ENCODE measurements around the gene MAP2K5. TPM values are rescaled to one million over a fixed set of nuclear protein-coding genes. Genes with fewer than 3 reads are reported as not detected.

Gene MAP2K5
- total and polyA plus RNA-seq, 9 of the 15 experiments (the other 6 are each of a cell fraction or from before 2014, with no cell fraction given), result 0.41 to 16.5 (median 7.5) TPM

DNA sequence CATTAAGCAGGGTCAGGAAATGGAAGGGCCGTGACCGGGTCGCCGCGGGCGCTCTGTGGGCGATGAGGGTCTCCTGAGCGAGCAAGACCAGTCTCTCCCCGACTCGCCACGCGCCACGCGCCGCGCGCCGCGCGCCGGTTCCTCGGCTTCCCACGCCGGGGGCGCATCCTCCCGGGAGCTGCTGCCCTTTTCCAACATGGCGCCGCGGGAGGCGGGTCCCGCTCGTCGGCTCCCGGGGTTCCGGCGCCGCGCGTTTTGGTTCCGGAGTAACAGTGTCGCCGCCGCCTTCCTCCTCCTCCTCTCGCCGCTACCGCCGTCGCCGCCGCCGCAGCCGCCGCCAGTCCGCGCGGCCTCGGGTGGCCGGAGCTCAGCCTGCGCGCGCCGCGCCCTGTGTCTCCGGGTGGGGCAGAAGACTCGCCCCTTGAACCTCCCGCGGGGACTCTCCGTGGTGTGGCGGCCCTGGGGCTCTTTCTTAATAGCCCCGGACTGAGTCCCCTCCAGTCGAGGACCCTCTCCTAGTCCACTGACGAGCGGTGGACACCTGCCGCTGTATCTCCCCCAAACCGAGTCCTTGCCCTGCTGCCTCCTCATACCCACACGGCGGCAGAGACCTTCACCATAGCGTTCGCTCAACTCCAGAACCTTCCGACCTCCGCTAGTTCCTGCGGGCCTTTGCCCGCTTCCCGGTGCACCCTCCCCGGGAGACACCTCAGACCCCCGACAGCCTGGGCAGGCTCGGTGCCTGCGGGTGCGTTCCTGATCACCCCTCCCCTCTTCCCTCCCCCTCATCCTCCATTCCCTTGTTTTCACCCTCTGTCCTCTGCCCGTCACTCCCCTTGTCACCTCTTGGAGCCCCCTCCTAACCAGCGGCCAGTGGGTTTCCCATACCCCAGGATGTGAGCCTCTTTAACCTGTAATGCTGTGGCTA lies at the start of gene MAP2K5 (continued):
- TF ChIP-seq, protein P1, sequence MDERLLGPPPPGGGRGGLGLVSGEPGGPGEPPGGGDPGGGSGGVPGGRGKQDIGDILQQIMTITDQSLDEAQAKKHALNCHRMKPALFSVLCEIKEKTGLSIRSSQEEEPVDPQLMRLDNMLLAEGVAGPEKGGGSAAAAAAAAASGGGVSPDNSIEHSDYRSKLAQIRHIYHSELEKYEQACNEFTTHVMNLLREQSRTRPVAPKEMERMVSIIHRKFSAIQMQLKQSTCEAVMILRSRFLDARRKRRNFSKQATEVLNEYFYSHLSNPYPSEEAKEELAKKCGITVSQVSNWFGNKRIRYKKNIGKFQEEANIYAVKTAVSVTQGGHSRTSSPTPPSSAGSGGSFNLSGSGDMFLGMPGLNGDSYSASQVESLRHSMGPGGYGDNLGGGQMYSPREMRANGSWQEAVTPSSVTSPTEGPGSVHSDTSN (CRISPR knock-in tag; IDR thresholded peaks at IDR 0.05; ENCODE audit: low read depth), result no peak
- TF ChIP-seq, protein P1 (tag; conservative IDR thresholded peaks at IDR 0.05; ENCODE audit: low read depth), result no peak
- TF ChIP-seq ZNF133 (CRISPR knock-in tag; IDR thresholded peaks at IDR 0.05) (no peak), HIVEP1 (CRISPR knock-in tag; IDR thresholded peaks at IDR 0.05) (no peak), MXI1 (IDR thresholded peaks at IDR 0.05; ENCODE audit: low read depth, low read length) (0 out of 2 replicates have a peak, but pooled peaks have one; percentile 12), MIER1 (IDR thresholded peaks at IDR 0.05; ENCODE audit: low read depth) (no peak), SOX6 (IDR thresholded peaks at IDR 0.05) (peak; percentile 31; the same call in 1 of the 2 replicates), NRF1 (conservative IDR thresholded peaks at IDR 0.05 in 1 of 2, IDR thresholded peaks at IDR 0.05 in 1 of 2) (peak; percentile 74 to 76), GTF2E2 (tag; IDR thresholded peaks at IDR 0.05) (peak; percentile 74), ARHGAP35 (IDR thresholded peaks at IDR 0.05; ENCODE audit: partially characterized antibody) (no peak), HDAC2 (IDR thresholded peaks at IDR 0.05) (0 out of 2 replicates have a peak, but pooled peaks have one; percentile 16), ZBTB1 (CRISPR knock-in tag; IDR thresholded peaks at IDR 0.05; ENCODE audit: borderline replicate concordance, low read depth) (no peak), CTBP1 (IDR thresholded peaks at IDR 0.05; ENCODE audit: borderline replicate concordance) (peak; percentile 78; the same call in 1 of the 2 replicates), ZNF644 (tag; IDR thresholded peaks at IDR 0.05; ENCODE audit: low read depth) (no peak), ZNF717 (CRISPR knock-in tag; IDR thresholded peaks at IDR 0.05) (no peak), ZNF311 (CRISPR knock-in tag; IDR thresholded peaks at IDR 0.05) (no peak), CBX5 (IDR thresholded peaks at IDR 0.05; ENCODE audit: borderline replicate concordance, low read depth) (no peak), HLTF (IDR thresholded peaks at IDR 0.05) (0 out of 2 replicates have a peak, but pooled peaks have one; percentile 55), SREBF1 (IDR thresholded peaks at IDR 0.05; ENCODE audit: borderline replicate concordance, low read depth, low read length) (0 out of 2 replicates have a peak, but pooled peaks have one; percentile 19), POLR2B (IDR thresholded peaks at IDR 0.05; ENCODE audit: low read depth, partially characterized antibody) (peak; percentile 71)
- TF ChIP-seq, protein P2, sequence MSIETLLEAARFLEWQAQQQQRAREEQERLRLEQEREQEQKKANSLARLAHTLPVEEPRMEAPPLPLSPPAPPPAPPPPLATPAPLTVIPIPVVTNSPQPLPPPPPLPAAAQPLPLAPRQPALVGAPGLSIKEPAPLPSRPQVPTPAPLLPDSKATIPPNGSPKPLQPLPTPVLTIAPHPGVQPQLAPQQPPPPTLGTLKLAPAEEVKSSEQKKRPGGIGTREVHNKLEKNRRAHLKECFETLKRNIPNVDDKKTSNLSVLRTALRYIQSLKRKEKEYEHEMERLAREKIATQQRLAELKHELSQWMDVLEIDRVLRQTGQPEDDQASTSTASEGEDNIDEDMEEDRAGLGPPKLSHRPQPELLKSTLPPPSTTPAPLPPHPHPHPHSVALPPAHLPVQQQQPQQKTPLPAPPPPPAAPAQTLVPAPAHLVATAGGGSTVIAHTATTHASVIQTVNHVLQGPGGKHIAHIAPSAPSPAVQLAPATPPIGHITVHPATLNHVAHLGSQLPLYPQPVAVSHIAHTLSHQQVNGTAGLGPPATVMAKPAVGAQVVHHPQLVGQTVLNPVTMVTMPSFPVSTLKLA (conservative IDR thresholded peaks at IDR 0.05), result peak; percentile 64 to 87
- TF ChIP-seq, protein P3, sequence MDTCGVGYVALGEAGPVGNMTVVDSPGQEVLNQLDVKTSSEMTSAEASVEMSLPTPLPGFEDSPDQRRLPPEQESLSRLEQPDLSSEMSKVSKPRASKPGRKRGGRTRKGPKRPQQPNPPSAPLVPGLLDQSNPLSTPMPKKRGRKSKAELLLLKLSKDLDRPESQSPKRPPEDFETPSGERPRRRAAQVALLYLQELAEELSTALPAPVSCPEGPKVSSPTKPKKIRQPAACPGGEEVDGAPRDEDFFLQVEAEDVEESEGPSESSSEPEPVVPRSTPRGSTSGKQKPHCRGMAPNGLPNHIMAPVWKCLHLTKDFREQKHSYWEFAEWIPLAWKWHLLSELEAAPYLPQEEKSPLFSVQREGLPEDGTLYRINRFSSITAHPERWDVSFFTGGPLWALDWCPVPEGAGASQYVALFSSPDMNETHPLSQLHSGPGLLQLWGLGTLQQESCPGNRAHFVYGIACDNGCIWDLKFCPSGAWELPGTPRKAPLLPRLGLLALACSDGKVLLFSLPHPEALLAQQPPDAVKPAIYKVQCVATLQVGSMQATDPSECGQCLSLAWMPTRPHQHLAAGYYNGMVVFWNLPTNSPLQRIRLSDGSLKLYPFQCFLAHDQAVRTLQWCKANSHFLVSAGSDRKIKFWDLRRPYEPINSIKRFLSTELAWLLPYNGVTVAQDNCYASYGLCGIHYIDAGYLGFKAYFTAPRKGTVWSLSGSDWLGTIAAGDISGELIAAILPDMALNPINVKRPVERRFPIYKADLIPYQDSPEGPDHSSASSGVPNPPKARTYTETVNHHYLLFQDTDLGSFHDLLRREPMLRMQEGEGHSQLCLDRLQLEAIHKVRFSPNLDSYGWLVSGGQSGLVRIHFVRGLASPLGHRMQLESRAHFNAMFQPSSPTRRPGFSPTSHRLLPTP (IDR thresholded peaks at IDR 0.05; ENCODE audit: borderline replicate concordance, extremely low read depth, insufficient read length), result no peak
